Endothelial cell of umbilical vein (primary cell): Measurements from ENCODE around the gene ADGRG3. TPM values are rescaled to one million over a fixed set of nuclear protein-coding genes. Genes with fewer than 3 reads are reported as not detected.

ENCODE experiments used
- BruUV-seq: library from RNA; stranded (reverse); fragments of 400-500 nt; replicated peaks from 2 replicates; lab custom pipeline; 2021; lab: Mats Ljungman, UMichigan
- CTCF ChIA-PET: fragments of 300-600, 350-600 bp; sonication (Branson Sonifier 250); formaldehyde crosslinking; loops from one replicate; lab custom pipeline; 2021; ENCODE audit warnings: antibody characterized with exemption, inconsistent platforms; lab: Charles Lee
- POLR2A ChIA-PET: fragments of 300-600, 350-600 bp; sonication (Branson Sonifier 250); formaldehyde crosslinking; loops from one replicate; lab custom pipeline; 2021; ENCODE audit warnings: antibody characterized with exemption, inconsistent platforms; lab: Charles Lee
- DNase-seq: peaks from one replicate; pipeline ENCODE4 v3.0.0-alpha.2; 2011; ENCODE audit warnings: low read depth, low spot score
- FAIRE-seq: peaks from 2 replicates; lab custom pipeline; 2011; peaks lifted over from hg19 to GRCh38; lab: Jason Lieb, UNC
- H2AFZ ChIP-seq: 2 replicates; pipeline ENCODE4 v1.6.0; 2012; ENCODE audit warnings: low read depth, low read length, control low read depth, inconsistent platforms
- H3K27ac ChIP-seq: 2 replicates; pipeline ENCODE4 v1.5.1; 2011; ENCODE audit warnings: low read depth, mild to moderate bottlenecking, control low read depth, low read length, moderate library complexity; ENCODE audit not compliant: insufficient read depth
- H3K27me3 ChIP-seq, 2 experiments: 2 replicates each; pipeline versions ENCODE4 v1.6.0 to v1.6.1; 2011; ENCODE audit warnings: low read length in 2 of 2, mixed read lengths in 1 of 2; ENCODE audit not compliant: control insufficient read depth in 2 of 2, insufficient read depth in 2 of 2
- H3K36me3 ChIP-seq, 2 experiments: 2 replicates in 1 of 2; 3 replicates in 1 of 2; pipeline ENCODE4 v1.5.1; 2011; ENCODE audit warnings: low read length in 2 of 2, mild to moderate bottlenecking in 1 of 2, moderate library complexity in 1 of 2; ENCODE audit not compliant: control insufficient read depth in 2 of 2, insufficient read depth in 2 of 2; ENCODE audit errors: extremely low read depth in 1 of 2
- H3K4me1 ChIP-seq: 3 replicates; pipeline ENCODE4 v1.5.1; 2011; ENCODE audit warnings: mild to moderate bottlenecking, low read length; ENCODE audit not compliant: control insufficient read depth, insufficient read depth; ENCODE audit errors: extremely low read depth
- H3K4me2 ChIP-seq: 2 replicates; pipeline ENCODE4 v1.6.1; 2011; ENCODE audit warnings: low read length, control low read depth, mixed read lengths; ENCODE audit not compliant: insufficient read depth
- H3K4me3 ChIP-seq, 3 experiments: fragments of 200-600 bp in 1 of 3; sonication (generic), shearing (Covaris generic) in 1 of 3; replicated peaks in 1 of 3; 2 replicates each; pipeline ENCODE4 v1.5.1; 2011 to 2016; ENCODE audit warnings: control low read depth in 3 of 3, low read length in 3 of 3, mild to moderate bottlenecking in 2 of 3, inconsistent platforms in 1 of 3, low read depth in 1 of 3, moderate library complexity in 1 of 3; ENCODE audit not compliant: insufficient read depth in 1 of 3
- H3K79me2 ChIP-seq: 2 replicates; pipeline ENCODE4 v1.6.0; 2012; ENCODE audit warnings: low read length, inconsistent platforms; ENCODE audit not compliant: control insufficient read depth, insufficient read depth
- H3K9ac ChIP-seq: replicated peaks from 2 replicates; pipeline ENCODE3; 2011; ENCODE audit warnings: low read length, control low read depth; ENCODE audit not compliant: insufficient read depth; ENCODE audit errors: extremely low read depth
- H3K9me1 ChIP-seq: replicated peaks from 3 replicates; pipeline ENCODE4 v1.6.0; 2011; ENCODE audit warnings: mild to moderate bottlenecking, low read length; ENCODE audit not compliant: control insufficient read depth, insufficient read depth; ENCODE audit errors: extremely low read depth
- H3K9me3 ChIP-seq: replicated peaks from 2 replicates; pipeline ENCODE4 v1.5.1; 2012; ENCODE audit warnings: low read length, inconsistent platforms; ENCODE audit not compliant: control insufficient read depth, insufficient read depth
- H4K20me1 ChIP-seq: replicated peaks from 2 replicates; pipeline ENCODE3; 2011; ENCODE audit warnings: mild to moderate bottlenecking, low read length; ENCODE audit not compliant: control insufficient read depth, insufficient read depth; ENCODE audit errors: extremely low read depth
- EZH2 ChIP-seq: IDR thresholded peaks from 2 replicates; pipeline ENCODE4 v1.6.1; 2012; ENCODE audit warnings: borderline replicate concordance, low read depth, mild to moderate bottlenecking, moderate library complexity, low read length, inconsistent platforms; ENCODE audit not compliant: severe bottlenecking
- FOS ChIP-seq: IDR thresholded peaks from 2 replicates; pipeline ENCODE4 v1.6.1; 2011; ENCODE audit warnings: mild to moderate bottlenecking, low read length, moderate library complexity, borderline replicate concordance; ENCODE audit not compliant: insufficient read depth
- GATA2 ChIP-seq: IDR thresholded peaks from 2 replicates; pipeline ENCODE4 v1.7.0; 2011; ENCODE audit warnings: low read depth, mild to moderate bottlenecking, moderate library complexity, mixed read lengths, low read length; ENCODE audit not compliant: insufficient read length, insufficient read depth
- JUN ChIP-seq: IDR thresholded peaks from 2 replicates; pipeline ENCODE4 v1.6.1; 2011; ENCODE audit warnings: borderline replicate concordance, low read depth; ENCODE audit not compliant: insufficient read length, insufficient read depth
- MYC ChIP-seq: IDR thresholded peaks from one replicate; pipeline ENCODE4 v1.6.1; 2011; ENCODE audit warnings: mild to moderate bottlenecking, low read depth, low read length
- POLR2A ChIP-seq: IDR thresholded peaks from 2 replicates; pipeline ENCODE4 v1.6.1; 2012; ENCODE audit warnings: low read depth, mild to moderate bottlenecking, control low read depth, low read length
- POLR2AphosphoS5 ChIP-seq: IDR thresholded peaks from 2 replicates; pipeline ENCODE4 v1.6.1; 2012; ENCODE audit warnings: low read depth, mild to moderate bottlenecking, control low read depth, low read length, moderate library complexity; ENCODE audit not compliant: insufficient read depth
- dilution Hi-C: fragments of 300-500 bp; cut with MboI; formaldehyde crosslinking; loops from one replicate; pipeline ENCODE4 v1.15.0; 2019; ENCODE audit warnings: low sequenced_read_pairs; ENCODE audit not compliant: extremely low pct_ligation_motif_present
- intact Hi-C: fragments of 100-400 bp; cut with micrococcal nuclease; formaldehyde crosslinking; loops from one replicate; pipeline ENCODE4 v1.10.0; 2022
- polyA plus RNA-seq, 4 experiments: library from polyadenylated mRNA; depleted of rRNA in 3 of 4; stranded (reverse) in 3 of 4; unstranded in 1 of 4; fragments of >200 nt; gene quantifications; 2 replicates each; pipeline versions ENCODE4 v1.2.1 to v1.2.3, GENCODE V29; 2011 to 2012; ENCODE audit warnings: missing spikeins in 1 of 4
- total RNA-seq: library from RNA; stranded (reverse); gene quantifications from 2 replicates; pipeline ENCODE4 v1.2.3, GENCODE V29; 2021
- TF ChIP-seq, protein P1 (sequence below): IDR thresholded peaks from 2 replicates; pipeline ENCODE4 v1.6.1; 2011; ENCODE audit not compliant: insufficient read depth, insufficient read length
- TF ChIP-seq, protein P2 (sequence below), 2 donors: IDR thresholded peaks; 1 replicate in 1 of 2; 2 replicates in 1 of 2; pipeline ENCODE4 v1.5.1; 2011; ENCODE audit warnings: low read length in 2 of 2, mild to moderate bottlenecking in 2 of 2, moderate library complexity in 2 of 2, control low read depth in 1 of 2, inconsistent platforms in 1 of 2, low read depth in 1 of 2; ENCODE audit not compliant: insufficient read depth in 1 of 2; ENCODE audit errors: extremely low read depth in 1 of 2

ADGRG3 gene
- total and polyA plus RNA-seq, 2 donors (not counting 3 experiments of a cell fraction or from before 2014, with no cell fraction given), result not detected

DNA sequence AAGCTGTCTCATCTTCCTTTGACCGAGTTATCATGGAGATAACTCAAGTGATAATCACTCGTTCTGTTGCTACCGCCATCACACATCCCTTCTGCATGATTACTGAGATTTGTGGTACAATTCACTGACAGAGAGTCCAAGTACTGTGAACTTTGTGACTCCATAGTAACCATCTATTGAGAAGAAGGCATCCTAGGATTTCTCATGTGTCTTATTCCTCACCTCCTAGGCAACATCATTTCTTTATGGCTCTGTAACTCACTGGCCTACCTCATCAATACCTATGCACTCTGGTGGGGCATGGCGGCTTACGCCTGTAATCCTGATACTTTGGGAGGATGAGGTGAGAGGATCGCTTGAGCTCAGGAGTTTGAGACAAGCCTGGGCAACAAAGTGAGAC is 45.9 kb downstream of the ADGRG3 start:
- dilution Hi-C loops, result no loop called here
- H3K36me3 ChIP-seq, result no peaks in the 10 kb centered on the region
- no peak overlapping the region for H3K9ac ChIP-seq
- H3K4me1 ChIP-seq, result no peaks in the 10 kb centered on the region
- intact Hi-C loops, result no loop called here
- FAIRE-seq, result no peak
- CTCF ChIA-PET, result interaction anchor here (1.2 to 3.3 kb wide), 4 partner anchors 9 to 138 kb away, joined by 5 to 21 read pairs (median 11); no protein-coding TSS in a partner anchor
- no peaks in the 10 kb centered on the region for H4K20me1 ChIP-seq
- no peak overlapping the region for H3K4me3 ChIP-seq
- peaks cover 20 to 34% of the 10 kb centered on the region in 2 experiments for H3K27me3 ChIP-seq
- H3K27ac ChIP-seq, result no peak overlapping the region
- DNase-seq, result no peak
- H3K9me1 ChIP-seq, result no peaks in the 10 kb centered on the region
- BruUV-seq, result no TSS peak
- TF ChIP-seq FOS (no peak), POLR2AphosphoS5 (no peak), POLR2A (no peak), EZH2 (no peak), GATA2 (no peak), MYC (no peak), JUN (no peak)
- TF ChIP-seq, protein P1, sequence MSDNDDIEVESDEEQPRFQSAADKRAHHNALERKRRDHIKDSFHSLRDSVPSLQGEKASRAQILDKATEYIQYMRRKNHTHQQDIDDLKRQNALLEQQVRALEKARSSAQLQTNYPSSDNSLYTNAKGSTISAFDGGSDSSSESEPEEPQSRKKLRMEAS, result no peak
- TF ChIP-seq, protein P2, sequence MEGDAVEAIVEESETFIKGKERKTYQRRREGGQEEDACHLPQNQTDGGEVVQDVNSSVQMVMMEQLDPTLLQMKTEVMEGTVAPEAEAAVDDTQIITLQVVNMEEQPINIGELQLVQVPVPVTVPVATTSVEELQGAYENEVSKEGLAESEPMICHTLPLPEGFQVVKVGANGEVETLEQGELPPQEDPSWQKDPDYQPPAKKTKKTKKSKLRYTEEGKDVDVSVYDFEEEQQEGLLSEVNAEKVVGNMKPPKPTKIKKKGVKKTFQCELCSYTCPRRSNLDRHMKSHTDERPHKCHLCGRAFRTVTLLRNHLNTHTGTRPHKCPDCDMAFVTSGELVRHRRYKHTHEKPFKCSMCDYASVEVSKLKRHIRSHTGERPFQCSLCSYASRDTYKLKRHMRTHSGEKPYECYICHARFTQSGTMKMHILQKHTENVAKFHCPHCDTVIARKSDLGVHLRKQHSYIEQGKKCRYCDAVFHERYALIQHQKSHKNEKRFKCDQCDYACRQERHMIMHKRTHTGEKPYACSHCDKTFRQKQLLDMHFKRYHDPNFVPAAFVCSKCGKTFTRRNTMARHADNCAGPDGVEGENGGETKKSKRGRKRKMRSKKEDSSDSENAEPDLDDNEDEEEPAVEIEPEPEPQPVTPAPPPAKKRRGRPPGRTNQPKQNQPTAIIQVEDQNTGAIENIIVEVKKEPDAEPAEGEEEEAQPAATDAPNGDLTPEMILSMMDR (IDR thresholded peaks at IDR 0.05; ENCODE audit: extremely low read depth in 1 of 2, insufficient read depth in 1 of 2, low read depth in 1 of 2, low read length in 2 of 2), result no peak
- no peaks in the 10 kb centered on the region for H3K79me2 ChIP-seq
- no peak overlapping the region for H3K4me2 ChIP-seq
- no peaks in the 10 kb centered on the region for H3K9me3 ChIP-seq
- H2AFZ ChIP-seq, result no peak overlapping the region
- POLR2A ChIA-PET, result no interaction called here
